Upper lobe of left lung (tissue), 4 donors: Measurements from ENCODE around the gene EPB41L4B.

Experiments
- POLR2A ChIP-seq, 4 donors: fragments of 450-650 bp; IDR thresholded peaks; one replicate each; pipeline ENCODE4 v1.5.1; 2016 to 2017; ENCODE audit warnings: antibody characterized with exemption in 4 of 4, mild to moderate bottlenecking in 2 of 4
- TF ChIP-seq, protein P1 (sequence below), 6 experiments: fragments of 450-650 bp in 4 of 6; fragments of 200-600 bp in 2 of 6; sonication (generic) in 2 of 6; IDR thresholded peaks; one replicate each; pipeline ENCODE4 v1.5.1; 2016 to 2019; ENCODE audit warnings: antibody characterized with exemption in 6 of 6

- TF ChIP-seq, protein P1, sequence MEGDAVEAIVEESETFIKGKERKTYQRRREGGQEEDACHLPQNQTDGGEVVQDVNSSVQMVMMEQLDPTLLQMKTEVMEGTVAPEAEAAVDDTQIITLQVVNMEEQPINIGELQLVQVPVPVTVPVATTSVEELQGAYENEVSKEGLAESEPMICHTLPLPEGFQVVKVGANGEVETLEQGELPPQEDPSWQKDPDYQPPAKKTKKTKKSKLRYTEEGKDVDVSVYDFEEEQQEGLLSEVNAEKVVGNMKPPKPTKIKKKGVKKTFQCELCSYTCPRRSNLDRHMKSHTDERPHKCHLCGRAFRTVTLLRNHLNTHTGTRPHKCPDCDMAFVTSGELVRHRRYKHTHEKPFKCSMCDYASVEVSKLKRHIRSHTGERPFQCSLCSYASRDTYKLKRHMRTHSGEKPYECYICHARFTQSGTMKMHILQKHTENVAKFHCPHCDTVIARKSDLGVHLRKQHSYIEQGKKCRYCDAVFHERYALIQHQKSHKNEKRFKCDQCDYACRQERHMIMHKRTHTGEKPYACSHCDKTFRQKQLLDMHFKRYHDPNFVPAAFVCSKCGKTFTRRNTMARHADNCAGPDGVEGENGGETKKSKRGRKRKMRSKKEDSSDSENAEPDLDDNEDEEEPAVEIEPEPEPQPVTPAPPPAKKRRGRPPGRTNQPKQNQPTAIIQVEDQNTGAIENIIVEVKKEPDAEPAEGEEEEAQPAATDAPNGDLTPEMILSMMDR (IDR thresholded peaks at IDR 0.05): no peak
- no peak for TF ChIP-seq POLR2A (IDR thresholded peaks at IDR 0.05)
Observed at GRCh38 chr9:109299891-109300290, 21.0 kb downstream of the EPB41L4B start.
